HL-60 (cell line): ENCODE data around the gene ENKD1.

Source experiments
- DNase-seq, 2 experiments: peaks; one replicate each; pipeline ENCODE4 v3.0.0-alpha.2; 2010 to 2020; ENCODE audit warnings: low read depth in 1 of 2, low spot score in 1 of 2
- H3K27ac ChIP-seq: fragments of 250-450 bp; sonication (Bioruptor Pico); replicated peaks from 2 replicates; pipeline ENCODE4 v1.5.1; 2020; ENCODE audit warnings: mild to moderate bottlenecking, moderate library complexity
- H3K27me3 ChIP-seq: fragments of 250-450 bp; sonication (Bioruptor Pico); 2 replicates; pipeline ENCODE4 v1.5.1; 2021; ENCODE audit warnings: mild to moderate bottlenecking, moderate library complexity; ENCODE audit not compliant: insufficient read depth, poor library complexity, severe bottlenecking
- H3K4me3 ChIP-seq: replicated peaks from 2 replicates; pipeline ENCODE4 v1.5.1; 2011; ENCODE audit warnings: mild to moderate bottlenecking, control low read depth, low read length; ENCODE audit not compliant: insufficient read depth
- CTCF ChIP-seq: IDR thresholded peaks from one replicate; pipeline ENCODE4 v1.5.1; 2011; ENCODE audit warnings: low read length, control low read depth, inconsistent platforms; ENCODE audit not compliant: insufficient read depth
- GABPA ChIP-seq: IDR thresholded peaks from 2 replicates; pipeline ENCODE4 v1.6.1; 2012; ENCODE audit warnings: low read depth
- POLR2AphosphoS5 ChIP-seq: IDR thresholded peaks from 2 replicates; pipeline ENCODE4 v1.6.1; 2012; ENCODE audit warnings: low read depth
- REST ChIP-seq: IDR thresholded peaks from 2 replicates; pipeline ENCODE4 v1.6.1; 2012; ENCODE audit warnings: low read depth; ENCODE audit not compliant: insufficient replicate concordance
- SPI1 ChIP-seq: IDR thresholded peaks from 2 replicates; pipeline ENCODE4 v1.6.1; 2012; ENCODE audit warnings: low read depth, mild to moderate bottlenecking, borderline replicate concordance

The ENKD1 gene

GRCh38 chr16:67650023-67650422 lies 16.5 kb downstream of the ENKD1 start:
- no peaks in the 10 kb centered on the region for H3K27me3 ChIP-seq
- no peak for TF ChIP-seq GABPA
- H3K27ac ChIP-seq, result no peak overlapping the region

GRCh38 chr16:67649494-67649931 lies 17.0 kb downstream of the ENKD1 start:
- Histone ChIP-seq H3K4me3 (no peak overlapping the region), H3K27ac (no peak overlapping the region), H3K27me3 (no peaks in the 10 kb centered on the region)
- TF ChIP-seq CTCF (no peak), REST (no peak), SPI1 (no peak), POLR2AphosphoS5 (no peak), GABPA (no peak)
- no peak for DNase-seq

More at GRCh38 chr16:67650023-67650422, 16.5 kb downstream of the ENKD1 start:
- no peak overlapping the region for H3K4me3 ChIP-seq
- no peak for DNase-seq

GRCh38 chr16:67648764-67649407 lies 17.7 kb downstream of the ENKD1 start:
- Histone ChIP-seq H3K27ac (no peak overlapping the region), H3K27me3 (no peaks in the 10 kb centered on the region), H3K4me3 (no peak overlapping the region)
- no peak for TF ChIP-seq CTCF
- no peak for TF ChIP-seq POLR2AphosphoS5
- no peak for TF ChIP-seq SPI1
- no peak for TF ChIP-seq REST
- TF ChIP-seq GABPA, result no peak
- no peak for DNase-seq

GRCh38 chr16:67648088-67648763 lies 18.3 kb downstream of the ENKD1 start:
- H3K27me3 ChIP-seq, result no peaks in the 10 kb centered on the region
- H3K27ac ChIP-seq, result no peak overlapping the region
- TF ChIP-seq POLR2AphosphoS5 (no peak), REST (no peak), CTCF (no peak)
- no peak for DNase-seq
- no peak overlapping the region for H3K4me3 ChIP-seq
